22Rv1 (cell line): ENCODE results near the gene EMC9.

Source experiments
- H3K27ac ChIP-seq: fragments of 450-650 bp; 2 replicates; pipeline ENCODE4 v1.5.1; 2017
- CTCF ChIP-seq: fragments of 450-650 bp; IDR thresholded peaks from 2 replicates; pipeline ENCODE4 v1.5.1; 2017; ENCODE audit warnings: mild to moderate bottlenecking
- ZFX ChIP-seq: fragments of 450-650 bp; IDR thresholded peaks from 2 replicates; pipeline ENCODE4 v1.6.1; 2017; ENCODE audit warnings: antibody characterized with exemption, borderline replicate concordance

Gene EMC9

GRCh38 chr14:24102357-24103048 lies 38.9 kb downstream of the EMC9 start:
- TF ChIP-seq ZFX (no peak), CTCF (no peak)

GRCh38 chr14:24100982-24101494 lies 40.4 kb downstream of the EMC9 start:
- TF ChIP-seq CTCF (no peak), ZFX (no peak)
- H3K27ac ChIP-seq, result no peak overlapping the region

More at GRCh38 chr14:24102357-24103048, 38.9 kb downstream of the EMC9 start:
- H3K27ac ChIP-seq, result no peak overlapping the region

- no peak overlapping the region for H3K27ac ChIP-seq
- TF ChIP-seq ZFX, result no peak
- TF ChIP-seq CTCF, result no peak
These were observed 41.0 kb downstream of the EMC9 start for GRCh38 chr14:24100197-24100981.

- H3K27ac ChIP-seq, result no peak overlapping the region
- no peak for TF ChIP-seq ZFX
- TF ChIP-seq CTCF, result no peak
These were observed 42.2 kb downstream of the EMC9 start for GRCh38 chr14:24098927-24099813.

- TF ChIP-seq CTCF, result no peak
- TF ChIP-seq ZFX, result no peak
- H3K27ac ChIP-seq, result no peak overlapping the region
These were observed 43.0 kb downstream of the EMC9 start for GRCh38 chr14:24098229-24098926.

GRCh38 chr14:24096545-24097181 lies 44.7 kb downstream of the EMC9 start:
- TF ChIP-seq CTCF (no peak), ZFX (no peak)
- no peak overlapping the region for H3K27ac ChIP-seq
